Endothelial cell of hepatic sinusoid (primary cell): ENCODE results near the gene RAB6A.
"Not testable (repeated sequence)": the region's sequence is repeated elsewhere in the genome, so short reads cannot be mapped to it uniquely, and the experiment has no call there.

ENCODE experiments used
- in situ Hi-C: cut with HindIII; loops from 2 replicates; pipeline ENCODE4 v1.10.0; 2017; ENCODE audit warnings: low sequenced_read_pairs

The RAB6A gene

GRCh38 chr11:73729594-73730206 lies 31.2 kb downstream of the RAB6A start:
- in situ Hi-C loops: no loop called here

- in situ Hi-C loops: no loop called here
Measured at GRCh38 chr11:73728000-73728399, 32.9 kb downstream of the RAB6A start.

- in situ Hi-C loops: no loop called here
Measured at GRCh38 chr11:73726825-73727224, 34.0 kb downstream of the RAB6A start.

- in situ Hi-C loops: no loop called here
Measured at GRCh38 chr11:73717136-73717535, 43.7 kb downstream of the RAB6A start.

- in situ Hi-C loops: no loop called here
Measured at GRCh38 chr11:73716153-73717056, 44.5 kb downstream of the RAB6A start.

GRCh38 chr11:73715541-73715940 lies 45.3 kb downstream of the RAB6A start:
- in situ Hi-C loops: no loop called here

- in situ Hi-C loops: no loop called here
Measured at GRCh38 chr11:73710964-73711363, 49.9 kb downstream of the RAB6A start.

- in situ Hi-C loops: no loop called here
Measured at GRCh38 chr11:73705053-73705452, 55.8 kb downstream of the RAB6A start.

- in situ Hi-C loops: no loop called here
Measured at GRCh38 chr11:73693899-73694525, 66.9 kb downstream of the RAB6A start.

GRCh38 chr11:73680687-73681086 lies 80.2 kb downstream of the RAB6A start:
- in situ Hi-C loops: no loop called here

GRCh38 chr11:73676552-73676951 lies 84.3 kb downstream of the RAB6A start:
- in situ Hi-C loops: not testable (repeated sequence)

- in situ Hi-C loops: no loop called here
Measured at GRCh38 chr11:73671701-73672100, 89.2 kb downstream of the RAB6A start.

GRCh38 chr11:73670808-73671207 lies 90.1 kb downstream of the RAB6A start:
- in situ Hi-C loops: no loop called here

- in situ Hi-C loops: no loop called here
Measured at GRCh38 chr11:73667891-73668290, 93.0 kb downstream of the RAB6A start.

- in situ Hi-C loops: no loop called here
Measured at GRCh38 chr11:73664877-73665276, 96.0 kb downstream of the RAB6A start.

GRCh38 chr11:73663604-73664495 lies 97.0 kb downstream of the RAB6A start:
- in situ Hi-C loops: no loop called here

GRCh38 chr11:73662445-73663157 lies 98.3 kb downstream of the RAB6A start:
- in situ Hi-C loops: no loop called here

- in situ Hi-C loops: no loop called here
Measured at GRCh38 chr11:73661035-73661628, 99.7 kb downstream of the RAB6A start.

- in situ Hi-C loops: no loop called here
Measured at GRCh38 chr11:73660497-73661034, 100.3 kb downstream of the RAB6A start.

- in situ Hi-C loops: no loop called here
Measured at GRCh38 chr11:73659961-73660360, 100.9 kb downstream of the RAB6A start.
